H9 (cell line): ENCODE results near the gene SUPT20H. TPM values are rescaled to one million over a fixed set of nuclear protein-coding genes. Genes with fewer than 3 reads are reported as not detected.

Experiments
- DNase-seq: peaks from one replicate; pipeline ENCODE4 v3.0.0-alpha.2; 2017
- H2AFZ ChIP-seq: one replicate; pipeline ENCODE4 v1.6.1; 2013; ENCODE audit warnings: mild to moderate bottlenecking, low read length, control low read depth, moderate library complexity
- H2AK5ac ChIP-seq: 2 replicates; pipeline ENCODE4 v1.6.1; 2013; ENCODE audit warnings: low read length, control low read depth, mixed read lengths; ENCODE audit not compliant: insufficient read length
- H2BK120ac ChIP-seq: one replicate; pipeline ENCODE4 v1.6.1; 2013; ENCODE audit warnings: low read depth, mild to moderate bottlenecking, low read length, control low read depth, inconsistent platforms; ENCODE audit not compliant: poor library complexity, severe bottlenecking
- H2BK12ac ChIP-seq: 2 replicates; pipeline ENCODE4 v1.6.1; 2013; ENCODE audit warnings: low read length, control low read depth, mixed read lengths, low read depth; ENCODE audit not compliant: insufficient read length
- H2BK15ac ChIP-seq: 2 replicates; pipeline ENCODE4 v1.6.1; 2013; ENCODE audit warnings: low read depth, low read length, control low read depth
- H2BK20ac ChIP-seq: one replicate; pipeline ENCODE4 v1.6.1; 2013; ENCODE audit warnings: low read depth, mild to moderate bottlenecking, low read length, control low read depth, inconsistent platforms; ENCODE audit not compliant: poor library complexity, severe bottlenecking
- H2BK5ac ChIP-seq: 2 replicates; pipeline ENCODE4 v1.6.1; 2013; ENCODE audit warnings: low read length, control low read depth, mixed read lengths; ENCODE audit not compliant: insufficient read length
- H3K14ac ChIP-seq: 2 replicates; pipeline ENCODE4 v1.6.1; 2013; ENCODE audit warnings: low read length, control low read depth; ENCODE audit not compliant: insufficient read depth
- H3K18ac ChIP-seq: 2 replicates; pipeline ENCODE4 v1.6.1; 2013; ENCODE audit warnings: low read depth, mild to moderate bottlenecking, mixed read lengths, low read length, control low read depth; ENCODE audit not compliant: insufficient read length
- H3K23ac ChIP-seq: 2 replicates; pipeline ENCODE4 v1.6.1; 2013; ENCODE audit warnings: low read length, control low read depth, mixed read lengths, low read depth; ENCODE audit not compliant: insufficient read length
- H3K23me2 ChIP-seq: 2 replicates; pipeline ENCODE4 v1.6.1; 2013; ENCODE audit warnings: low read depth, mild to moderate bottlenecking, mixed read lengths, low read length, control low read depth; ENCODE audit not compliant: insufficient read length, poor library complexity, severe bottlenecking
- H3K27ac ChIP-seq: 2 replicates; pipeline ENCODE4 v1.5.1; 2013; ENCODE audit warnings: low read length, control low read depth, mixed read lengths, low read depth; ENCODE audit not compliant: insufficient read length
- H3K27me3 ChIP-seq: 2 replicates; pipeline ENCODE4 v1.6.1; 2013; ENCODE audit warnings: low read length, control low read depth, inconsistent platforms; ENCODE audit not compliant: insufficient read depth
- H3K4ac ChIP-seq: 2 replicates; pipeline ENCODE4 v1.6.1; 2013; ENCODE audit warnings: low read depth, mild to moderate bottlenecking, control low read depth, inconsistent platforms, low read length, moderate library complexity
- H3K4me1 ChIP-seq: 2 replicates; pipeline ENCODE4 v1.6.1; 2013; ENCODE audit warnings: low read length, control low read depth, inconsistent platforms; ENCODE audit not compliant: insufficient read depth
- H3K4me2 ChIP-seq: 2 replicates; pipeline ENCODE4 v1.6.1; 2013; ENCODE audit warnings: low read length, control low read depth, mixed read lengths; ENCODE audit not compliant: insufficient read length, insufficient read depth
- H3K56ac ChIP-seq: 2 replicates; pipeline ENCODE4 v1.6.1; 2013; ENCODE audit warnings: low read depth, mild to moderate bottlenecking, mixed read lengths, low read length, control low read depth; ENCODE audit not compliant: insufficient read length
- H3K79me1 ChIP-seq: 2 replicates; pipeline ENCODE4 v1.6.1; 2013; ENCODE audit warnings: low read depth, mild to moderate bottlenecking, moderate library complexity, low read length, control low read depth, inconsistent platforms; ENCODE audit not compliant: insufficient read depth, poor library complexity, severe bottlenecking
- H3K79me2 ChIP-seq: 2 replicates; pipeline ENCODE4 v1.6.1; 2013; ENCODE audit warnings: low read length, control low read depth, inconsistent platforms; ENCODE audit not compliant: insufficient read depth
- H3K9ac ChIP-seq: 2 replicates; pipeline ENCODE4 v1.6.1; 2013; ENCODE audit warnings: low read length, control low read depth, mixed read lengths; ENCODE audit not compliant: insufficient read length; ENCODE audit errors: extremely low read depth
- H3K9me3 ChIP-seq: one replicate; pipeline ENCODE4 v1.6.1; 2013; ENCODE audit warnings: low read depth, low read length, inconsistent platforms; ENCODE audit not compliant: control insufficient read depth
- H3T11ph ChIP-seq: one replicate; pipeline ENCODE4 v1.6.1; 2013; ENCODE audit warnings: mild to moderate bottlenecking, low read length, control low read depth, inconsistent platforms
- H4K20me1 ChIP-seq: one replicate; pipeline ENCODE4 v1.6.1; 2013; ENCODE audit not compliant: control insufficient read depth, insufficient read length, insufficient read depth
- H4K5ac ChIP-seq: 2 replicates; pipeline ENCODE4 v1.6.1; 2013; ENCODE audit warnings: low read depth, mild to moderate bottlenecking, mixed read lengths, low read length, control low read depth; ENCODE audit not compliant: insufficient read length
- H4K8ac ChIP-seq: replicated peaks from 2 replicates; pipeline ENCODE4 v1.6.1; 2013; ENCODE audit warnings: low read length, control low read depth, mixed read lengths, low read depth; ENCODE audit not compliant: insufficient read length
- H4K91ac ChIP-seq: 2 replicates; pipeline ENCODE4 v1.6.1; 2013; ENCODE audit warnings: low read depth, mild to moderate bottlenecking, moderate library complexity, mixed read lengths, low read length, control low read depth; ENCODE audit not compliant: insufficient read length
- H3K27ac Mint-ChIP-seq, 3 experiments: 2 replicates in 2 of 3; 3 replicates in 1 of 3; pipeline ENCODE4 v1.8.0; 2020 to 2021; ENCODE audit warnings: mixed read lengths in 3 of 3, mild to moderate bottlenecking in 1 of 3, moderate library complexity in 1 of 3
- H3K27me3 Mint-ChIP-seq: 2 replicates; pipeline ENCODE4 v1.8.0; 2021; ENCODE audit warnings: low read depth, mild to moderate bottlenecking, moderate library complexity, mixed read lengths
- H3K36me3 Mint-ChIP-seq, 3 experiments: 2 replicates in 2 of 3; 3 replicates in 1 of 3; pipeline ENCODE4 v1.8.0; 2020 to 2021; ENCODE audit warnings: low read depth in 3 of 3, mixed read lengths in 3 of 3; ENCODE audit not compliant: insufficient read depth in 1 of 3
- H3K4me1 Mint-ChIP-seq, 2 experiments: 2 replicates each; pipeline ENCODE4 v1.8.0; 2020; ENCODE audit warnings: mixed read lengths in 2 of 2
- H3K4me3 Mint-ChIP-seq, 2 experiments: 2 replicates in 1 of 2; 3 replicates in 1 of 2; pipeline ENCODE4 v1.8.0; 2020 to 2021; ENCODE audit warnings: mild to moderate bottlenecking in 2 of 2, mixed read lengths in 2 of 2, moderate library complexity in 1 of 2
- H3K9me3 Mint-ChIP-seq, 2 experiments: 2 replicates in 1 of 2; 3 replicates in 1 of 2; pipeline ENCODE4 v1.8.0; 2020; ENCODE audit warnings: mild to moderate bottlenecking in 2 of 2, mixed read lengths in 2 of 2, moderate library complexity in 1 of 2
- CTCF ChIP-seq: fragments of 200-600 bp; sonication (generic); conservative IDR thresholded peaks from 3 replicates; pipeline ENCODE4 v1.8.0; 2021; ENCODE audit warnings: antibody characterized with exemption, mild to moderate bottlenecking
- WGBS: extraction: QIAGEN DNeasy Blood & Tissue Kit; methylation state at CpG from one replicate; pipeline ENCODE4 v1.1.7; 2013; ENCODE audit warnings: missing lambda C conversion rate, low lambda C conversion rate, mixed read lengths; ENCODE audit not compliant: insufficient read length; ENCODE audit errors: extremely low coverage; 5-methylcytosine and 5-hydroxymethylcytosine counted together
- total RNA-seq: library from RNA; stranded (reverse); gene quantifications from 2 replicates; pipeline ENCODE4 v1.2.1, GENCODE V29; 2021

Gene SUPT20H
- total RNA-seq, 1 experiment from 2014 or later, result 59.5 TPM

- H3K27ac ChIP-seq, result no peak overlapping the region
- H3K4me2 ChIP-seq, result no peak overlapping the region
- no peaks in the 10 kb centered on the region for H4K20me1 ChIP-seq
- H2BK15ac ChIP-seq, result no peak overlapping the region
- WGBS, result no CpG with 5 or more reads among the region's 1 CpG
- H3K4me1 Mint-ChIP-seq, result peaks cover 6% of the 10 kb centered on the region in 2 experiments
- H3T11ph ChIP-seq, result no peak overlapping the region
- no peak overlapping the region for H3K14ac ChIP-seq
- no peak overlapping the region for H4K91ac ChIP-seq
- H3K4me1 ChIP-seq, result no peaks in the 10 kb centered on the region; the same call in 1 of the 2 replicates
- no peak for TF ChIP-seq CTCF
- no peak overlapping the region for H2BK5ac ChIP-seq
- H3K36me3 Mint-ChIP-seq, result peaks cover 30 to 70% (median 59%) of the 10 kb centered on the region in 3 experiments; a peak in 6 of 7 replicates
- H3K4ac ChIP-seq, result no peak overlapping the region
- H3K79me1 ChIP-seq, result no peaks in the 10 kb centered on the region
- H4K5ac ChIP-seq, result no peak overlapping the region
- H3K18ac ChIP-seq, result no peak overlapping the region
- H3K56ac ChIP-seq, result no peak overlapping the region
- no peak overlapping the region for H2AK5ac ChIP-seq
- no peaks in the 10 kb centered on the region for H3K79me2 ChIP-seq
- DNase-seq, result no peak
- no peak overlapping the region for H4K8ac ChIP-seq
- no peaks in the 10 kb centered on the region for H3K9me3 Mint-ChIP-seq
- no peaks in the 10 kb centered on the region for H3K23me2 ChIP-seq
- H3K9me3 ChIP-seq, result no peaks in the 10 kb centered on the region
- no peak overlapping the region for H3K23ac ChIP-seq
- H2BK20ac ChIP-seq, result no peak overlapping the region
- H3K27me3 ChIP-seq, result no peaks in the 10 kb centered on the region
- H2BK12ac ChIP-seq, result no peak overlapping the region
- H3K27me3 Mint-ChIP-seq, result no peaks in the 10 kb centered on the region
- H3K27ac Mint-ChIP-seq, result no peak overlapping the region
- no peak overlapping the region for H2BK120ac ChIP-seq
- no peak overlapping the region for H3K4me3 Mint-ChIP-seq
- no peak overlapping the region for H3K9ac ChIP-seq
- no peak overlapping the region for H2AFZ ChIP-seq
Observed at GRCh38 chr13:37011002-37011401, 48.5 kb downstream of the SUPT20H start.
